Keratinocyte (primary cell): ENCODE data around the gene IMPDH1.

Source experiments
- EZH2 ChIP-seq: IDR thresholded peaks from one replicate; pipeline ENCODE4 v1.6.1; 2012; ENCODE audit warnings: inconsistent platforms, mild to moderate bottlenecking, low read length, moderate library complexity
- TF ChIP-seq, protein P1 (sequence below), 3 experiments: IDR thresholded peaks in 1 of 3; conservative IDR thresholded peaks in 1 of 3; optimal IDR thresholded peaks in 1 of 3; 2 replicates in 2 of 3; 3 replicates in 1 of 3; pipeline versions ENCODE3 to v1.5.1; 2011; ENCODE audit warnings: low read length in 3 of 3, mild to moderate bottlenecking in 3 of 3, moderate library complexity in 2 of 3, control low read depth in 1 of 3, inconsistent platforms in 1 of 3; ENCODE audit not compliant: insufficient read depth in 2 of 3; ENCODE audit errors: extremely low read depth in 1 of 3

DNA sequence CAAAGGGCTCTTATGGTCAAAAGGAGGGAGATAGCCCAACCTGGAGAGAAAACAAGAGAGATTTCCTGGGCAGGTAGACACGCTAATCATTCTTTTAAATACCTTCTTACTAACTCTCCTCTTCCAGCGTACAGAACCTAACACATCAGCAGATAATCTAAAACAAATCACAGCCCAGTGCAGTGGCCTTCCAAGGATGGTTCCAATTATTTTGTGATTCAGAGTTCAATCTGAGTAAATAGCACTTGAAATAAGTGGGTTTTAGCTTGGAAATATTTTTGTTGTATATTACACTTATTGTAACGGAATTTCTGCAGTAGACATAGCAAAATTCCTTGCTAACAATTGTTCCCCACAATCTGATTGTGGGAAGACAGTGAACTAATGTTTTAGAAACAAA is 7.3 kb upstream of the IMPDH1 start:
- TF ChIP-seq, protein P1, sequence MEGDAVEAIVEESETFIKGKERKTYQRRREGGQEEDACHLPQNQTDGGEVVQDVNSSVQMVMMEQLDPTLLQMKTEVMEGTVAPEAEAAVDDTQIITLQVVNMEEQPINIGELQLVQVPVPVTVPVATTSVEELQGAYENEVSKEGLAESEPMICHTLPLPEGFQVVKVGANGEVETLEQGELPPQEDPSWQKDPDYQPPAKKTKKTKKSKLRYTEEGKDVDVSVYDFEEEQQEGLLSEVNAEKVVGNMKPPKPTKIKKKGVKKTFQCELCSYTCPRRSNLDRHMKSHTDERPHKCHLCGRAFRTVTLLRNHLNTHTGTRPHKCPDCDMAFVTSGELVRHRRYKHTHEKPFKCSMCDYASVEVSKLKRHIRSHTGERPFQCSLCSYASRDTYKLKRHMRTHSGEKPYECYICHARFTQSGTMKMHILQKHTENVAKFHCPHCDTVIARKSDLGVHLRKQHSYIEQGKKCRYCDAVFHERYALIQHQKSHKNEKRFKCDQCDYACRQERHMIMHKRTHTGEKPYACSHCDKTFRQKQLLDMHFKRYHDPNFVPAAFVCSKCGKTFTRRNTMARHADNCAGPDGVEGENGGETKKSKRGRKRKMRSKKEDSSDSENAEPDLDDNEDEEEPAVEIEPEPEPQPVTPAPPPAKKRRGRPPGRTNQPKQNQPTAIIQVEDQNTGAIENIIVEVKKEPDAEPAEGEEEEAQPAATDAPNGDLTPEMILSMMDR (optimal IDR thresholded peaks at IDR 0.05 in 1 of 3, IDR thresholded peaks at IDR 0.05 in 1 of 3, conservative IDR thresholded peaks at IDR 0.05 in 1 of 3; ENCODE audit: extremely low read depth in 1 of 3, insufficient read depth in 2 of 3, low read length in 3 of 3): no peak
- no peak for TF ChIP-seq EZH2
